IPS-15b (cell line): Measurements from ENCODE around the gene IKBKE.
A peak's percentile ranks its signal among the peaks of the same experiment; 100 is the strongest.

ENCODE experiments used
- H3K27me3 ChIP-seq: one replicate; pipeline ENCODE4 v1.6.1; 2013; ENCODE audit warnings: low read length; ENCODE audit not compliant: control insufficient read depth, insufficient read depth
- H3K36me3 ChIP-seq: one replicate; pipeline ENCODE4 v1.6.1; 2013; ENCODE audit warnings: low read length; ENCODE audit not compliant: control insufficient read depth, insufficient read depth
- H3K4me1 ChIP-seq: one replicate; pipeline ENCODE4 v1.6.1; 2013; ENCODE audit warnings: mild to moderate bottlenecking, low read length; ENCODE audit not compliant: control insufficient read depth, insufficient read depth
- H3K4me3 ChIP-seq: one replicate; pipeline ENCODE4 v1.5.1; 2013; ENCODE audit warnings: low read depth, low read length
- H3K9ac ChIP-seq: one replicate; pipeline ENCODE4 v1.6.1; 2013; ENCODE audit warnings: low read depth, mild to moderate bottlenecking, low read length
- H3K9me3 ChIP-seq: one replicate; pipeline ENCODE4 v1.6.1; 2013; ENCODE audit warnings: mild to moderate bottlenecking, low read length; ENCODE audit not compliant: control insufficient read depth, insufficient read depth

IKBKE gene

DNA sequence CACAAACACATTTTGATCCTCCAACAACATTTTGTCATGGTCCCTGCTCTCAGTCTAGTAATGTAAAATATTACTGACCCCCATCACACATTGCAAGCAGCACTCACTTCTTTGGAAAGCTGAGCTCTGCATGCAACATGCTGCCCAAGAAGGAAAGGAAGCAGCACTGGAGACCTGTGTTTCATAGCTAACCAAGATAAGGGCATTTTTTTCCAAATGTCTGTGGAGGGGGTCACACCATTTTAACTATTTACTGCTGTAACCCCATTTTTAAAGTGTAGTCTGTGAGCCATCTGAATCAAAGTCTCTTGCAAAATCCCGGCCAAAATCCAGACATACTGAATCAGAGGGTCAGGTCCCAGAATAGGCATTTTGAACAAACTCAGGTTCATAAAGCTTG is 32.5 kb downstream of the IKBKE start:
- no peaks in the 10 kb centered on the region for H3K9me3 ChIP-seq
- no peak overlapping the region for H3K4me3 ChIP-seq
- H3K36me3 ChIP-seq = no peaks in the 10 kb centered on the region
- H3K27me3 ChIP-seq = peaks cover 47% of the 10 kb centered on the region
- H3K4me1 ChIP-seq = no peaks in the 10 kb centered on the region
- H3K9ac ChIP-seq = no peak overlapping the region

DNA sequence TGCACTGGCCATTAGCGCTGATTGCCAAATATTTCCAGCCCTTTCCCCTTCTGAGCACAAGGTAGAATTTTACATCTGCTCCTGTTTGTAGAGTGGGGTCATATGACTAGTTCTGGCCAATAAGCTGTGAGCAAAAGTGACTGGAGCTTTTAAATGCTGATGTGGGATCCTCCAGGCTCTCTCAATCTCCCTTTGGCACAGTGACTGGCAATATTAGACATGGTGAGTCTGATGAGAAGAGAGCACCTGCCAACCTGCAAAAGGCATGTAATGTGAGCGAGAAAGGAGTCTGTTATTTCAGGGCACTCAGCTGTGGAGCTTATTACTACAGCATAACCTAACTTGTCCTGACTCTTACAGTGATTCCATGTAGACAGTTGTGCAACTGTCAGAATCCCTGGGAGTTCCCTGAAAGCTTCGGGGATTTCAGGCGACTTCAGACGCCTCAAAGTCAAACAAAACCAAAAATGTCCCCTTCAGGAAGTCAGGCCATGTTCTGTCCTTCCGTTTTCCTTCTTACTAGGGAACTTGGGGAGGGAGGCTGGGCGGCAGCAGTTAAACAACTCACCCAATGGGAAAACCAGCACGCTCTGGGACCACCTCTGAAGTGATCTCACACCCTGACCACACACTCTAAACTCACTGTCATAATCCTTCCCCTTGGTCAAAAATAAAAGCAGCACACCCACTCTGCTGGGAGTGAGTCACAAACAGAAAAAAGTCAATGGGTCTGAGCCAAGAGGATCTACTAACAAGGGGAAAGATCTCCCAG is 33.5 kb downstream of the IKBKE start:
- no peaks in the 10 kb centered on the region for H3K4me1 ChIP-seq
- no peak overlapping the region for H3K4me3 ChIP-seq
- H3K27me3 ChIP-seq = peaks cover 56% of the 10 kb centered on the region
- H3K9ac ChIP-seq = no peak overlapping the region
- no peaks in the 10 kb centered on the region for H3K36me3 ChIP-seq
- H3K9me3 ChIP-seq = no peaks in the 10 kb centered on the region

DNA sequence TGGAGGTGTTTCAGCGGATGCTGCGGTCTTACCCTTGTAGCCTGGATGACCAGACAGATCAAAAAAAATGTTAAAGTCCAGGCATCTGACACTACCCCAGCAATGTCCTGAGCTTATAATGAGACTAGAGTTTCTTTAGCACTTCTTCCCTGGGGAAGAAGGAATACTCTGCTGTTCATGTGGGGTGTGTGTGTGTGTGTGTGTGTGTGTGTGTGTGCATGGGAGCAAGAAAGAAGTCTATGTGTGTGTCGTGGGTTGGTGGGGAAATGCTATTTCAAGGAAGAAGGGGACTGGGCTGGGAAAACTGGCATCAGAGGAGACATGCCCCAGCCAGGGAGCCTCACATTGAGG is 34.1 kb downstream of the IKBKE start:
- no peak overlapping the region for H3K9ac ChIP-seq
- no peaks in the 10 kb centered on the region for H3K4me1 ChIP-seq
- no peaks in the 10 kb centered on the region for H3K9me3 ChIP-seq
- H3K4me3 ChIP-seq = no peak overlapping the region
- peaks cover 62% of the 10 kb centered on the region for H3K27me3 ChIP-seq
- H3K36me3 ChIP-seq = no peaks in the 10 kb centered on the region

DNA sequence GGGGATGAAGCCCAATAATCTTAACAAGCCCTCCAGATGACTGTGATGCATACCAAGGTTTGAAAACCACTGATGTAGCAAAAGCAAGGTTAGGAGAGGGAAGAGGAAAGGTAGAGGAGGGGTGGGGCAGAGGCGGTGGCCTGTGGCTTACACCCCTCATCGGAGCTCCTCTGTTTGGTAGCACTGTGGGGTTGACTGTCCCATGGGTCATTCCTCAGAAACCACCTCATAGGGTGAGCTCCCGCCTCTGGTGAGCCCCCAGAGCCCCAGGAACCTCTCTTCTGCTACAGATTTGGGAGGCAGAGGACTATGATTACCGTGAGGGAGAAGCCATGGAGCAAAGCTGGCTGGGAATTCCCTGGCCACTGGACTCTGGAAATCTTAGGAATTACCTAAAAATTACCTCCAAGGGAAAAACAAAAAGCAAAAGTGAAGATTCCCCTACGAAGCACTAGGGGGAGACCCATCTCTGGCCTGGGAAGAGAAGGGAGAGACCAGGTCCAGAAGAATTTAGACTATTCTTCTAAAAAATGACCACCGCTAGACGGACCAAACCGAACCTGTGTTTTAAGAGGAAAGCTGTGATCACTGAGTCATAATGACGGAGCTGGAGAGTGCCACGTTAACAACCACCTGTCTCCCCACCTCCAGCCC is 35.6 kb downstream of the IKBKE start:
- Histone ChIP-seq H3K9ac (no peak overlapping the region), H3K4me1 (no peaks in the 10 kb centered on the region), H3K9me3 (no peaks in the 10 kb centered on the region), H3K4me3 (peak overlapping the region; percentile 84), H3K27me3 (peaks cover 76% of the 10 kb centered on the region), H3K36me3 (no peaks in the 10 kb centered on the region)

DNA sequence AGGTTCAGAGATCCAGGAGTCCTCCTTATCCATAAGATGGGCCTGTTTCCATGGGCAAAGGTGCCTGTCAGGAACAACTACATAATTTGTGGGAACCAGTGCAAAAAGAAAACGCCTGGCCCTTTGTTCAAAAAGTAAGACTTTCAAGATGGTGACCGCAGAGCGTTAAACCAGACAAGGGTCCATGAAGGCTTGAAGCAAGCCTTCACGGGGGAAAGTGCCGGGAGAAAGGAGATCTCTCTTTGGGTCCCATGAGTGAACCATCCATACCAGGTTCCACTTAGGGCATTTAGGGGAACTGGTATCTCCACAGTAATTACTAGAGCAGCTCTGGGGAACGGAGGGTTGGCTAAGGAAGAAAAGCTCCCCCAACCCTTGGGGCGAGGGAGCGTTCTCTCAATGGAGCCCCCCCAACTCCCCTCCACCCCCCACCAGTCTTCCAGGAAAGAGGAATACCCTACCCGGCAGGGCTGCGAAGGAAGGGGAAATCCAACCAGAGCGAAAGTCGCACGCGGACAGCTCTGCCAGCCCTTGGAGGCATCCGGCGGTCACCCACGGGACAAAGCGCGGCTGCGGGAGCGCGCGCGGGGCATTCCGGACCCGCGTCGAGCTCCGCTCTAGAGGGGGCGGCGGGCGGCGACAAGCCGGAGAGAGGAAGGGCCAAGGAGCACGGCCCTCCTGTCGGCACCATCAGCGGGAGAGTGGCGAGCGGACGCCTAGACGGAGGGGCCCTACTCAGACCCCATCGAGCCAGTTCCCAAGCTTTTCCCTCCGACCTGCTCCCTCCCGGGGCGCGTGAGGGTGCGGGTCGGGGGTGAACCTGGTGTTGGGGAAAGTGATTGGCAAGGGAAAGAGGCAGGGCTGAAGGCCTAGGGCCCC is 36.4 kb downstream of the IKBKE start:
- peak overlapping the region; percentile 84 for H3K4me3 ChIP-seq
- no peaks in the 10 kb centered on the region for H3K9me3 ChIP-seq
- H3K36me3 ChIP-seq = no peaks in the 10 kb centered on the region
- H3K9ac ChIP-seq = no peak overlapping the region
- H3K4me1 ChIP-seq = no peaks in the 10 kb centered on the region
- H3K27me3 ChIP-seq = peaks cover 75% of the 10 kb centered on the region

DNA sequence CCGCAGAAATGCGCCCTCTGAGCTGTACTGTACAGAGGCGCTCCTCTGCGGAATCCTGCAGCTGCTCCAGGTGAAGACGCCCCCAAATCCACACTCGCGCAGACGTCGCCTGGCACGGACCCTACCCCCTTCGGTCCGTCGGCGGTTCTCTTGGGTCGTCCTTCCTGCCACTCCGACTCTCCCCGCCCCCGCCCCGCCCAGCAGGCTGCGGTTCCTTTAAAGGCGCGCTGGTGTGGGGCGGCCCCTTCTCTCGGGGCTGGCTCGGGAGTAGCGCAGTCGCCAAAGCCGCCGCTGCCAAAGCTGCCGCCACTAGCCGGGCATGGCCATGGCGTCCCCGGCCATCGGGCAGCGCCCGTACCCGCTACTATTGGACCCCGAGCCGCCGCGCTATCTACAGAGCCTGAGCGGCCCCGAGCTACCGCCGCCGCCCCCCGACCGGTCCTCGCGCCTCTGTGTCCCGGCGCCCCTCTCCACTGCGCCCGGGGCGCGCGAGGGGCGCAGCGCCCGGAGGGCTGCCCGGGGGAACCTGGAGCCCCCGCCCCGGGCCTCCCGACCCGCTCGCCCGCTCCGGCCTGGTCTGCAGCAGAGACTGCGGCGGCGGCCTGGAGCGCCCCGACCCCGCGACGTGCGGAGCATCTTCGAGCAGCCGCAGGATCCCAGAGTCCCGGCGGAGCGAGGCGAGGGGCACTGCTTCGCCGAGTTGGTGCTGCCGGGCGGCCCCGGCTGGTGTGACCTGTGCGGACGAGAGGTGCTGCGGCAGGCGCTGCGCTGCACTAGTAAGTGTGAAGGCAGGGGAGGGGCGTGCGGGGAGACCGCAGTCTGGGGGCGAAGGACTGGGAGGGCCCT is 37.2 kb downstream of the IKBKE start, which contains the start of gene RASSF5:
RASSF5 (plus strand) TSS at position 248 of the 846 bp plus-strand sequence; CDS start at position 320, 72 bp downstream.
- Histone ChIP-seq H3K36me3 (no peaks in the 10 kb centered on the region), H3K9me3 (no peaks in the 10 kb centered on the region), H3K4me3 (peak within 1 kb of the TSS; percentile 84), H3K9ac (no peak within 1 kb of the TSS), H3K4me1 (peaks cover 3% of the 10 kb centered on the region), H3K27me3 (peaks cover 68% of the 10 kb centered on the region)

DNA sequence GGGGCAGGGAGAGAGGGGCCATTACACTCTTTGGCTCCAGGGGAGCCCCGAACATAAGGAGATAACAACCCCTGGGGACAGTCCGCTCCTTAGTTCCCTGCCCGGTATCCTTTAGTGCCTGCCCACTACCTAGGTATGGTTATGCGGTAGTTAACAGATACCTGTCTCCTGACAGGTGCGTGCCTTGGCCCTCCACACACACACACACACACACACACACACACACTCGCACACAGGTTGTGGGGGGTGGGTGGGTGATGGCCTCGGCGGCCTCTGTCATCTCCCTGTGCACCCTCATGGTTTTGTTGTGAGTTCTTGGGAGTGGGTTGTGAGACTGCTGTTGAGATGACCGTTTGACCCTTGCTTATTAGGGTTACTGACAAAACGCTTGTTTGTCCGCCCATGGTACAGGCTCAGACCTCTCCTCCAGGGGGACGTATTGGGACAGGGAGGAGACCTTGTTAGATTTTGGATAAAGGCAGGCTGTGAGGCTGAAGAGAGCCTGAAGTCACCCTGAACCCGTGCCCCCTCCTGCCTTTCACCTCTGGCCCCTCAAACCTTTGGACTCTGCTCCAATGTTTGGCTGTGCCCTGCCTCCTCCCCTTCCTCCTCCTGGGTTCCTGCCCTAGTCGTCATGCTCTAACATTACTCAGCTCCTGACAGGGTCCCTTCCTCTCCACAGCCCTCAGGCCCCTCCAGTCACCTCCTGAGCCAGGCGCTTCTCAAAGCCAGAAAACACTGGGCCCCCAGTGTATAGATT is 38.0 kb downstream of the IKBKE start:
- Histone ChIP-seq H3K9me3 (no peaks in the 10 kb centered on the region), H3K27me3 (peaks cover 68% of the 10 kb centered on the region), H3K4me1 (peaks cover 3% of the 10 kb centered on the region), H3K36me3 (no peaks in the 10 kb centered on the region), H3K9ac (no peak overlapping the region), H3K4me3 (peak overlapping the region; percentile 84)

DNA sequence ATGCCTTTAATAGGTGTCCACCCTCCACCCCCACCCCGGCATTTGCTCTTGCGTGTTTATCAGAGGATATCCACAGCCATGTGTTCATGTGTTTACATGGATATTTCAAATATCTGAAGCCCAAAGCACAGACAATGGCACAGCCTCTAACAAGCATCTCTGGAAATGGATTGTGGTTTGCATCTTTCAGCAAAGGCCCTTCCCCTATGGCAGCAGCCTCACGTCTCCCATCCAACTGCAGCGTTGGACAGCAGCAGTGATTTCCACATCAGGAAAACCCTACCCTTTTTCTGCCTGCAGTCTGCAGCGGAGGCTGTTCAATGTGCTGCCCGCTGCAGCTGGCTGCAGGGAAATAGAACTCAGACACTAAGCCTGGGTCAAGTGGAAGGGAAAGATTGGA is 38.7 kb downstream of the IKBKE start:
- no peaks in the 10 kb centered on the region for H3K36me3 ChIP-seq
- peaks cover 62% of the 10 kb centered on the region for H3K27me3 ChIP-seq
- no peaks in the 10 kb centered on the region for H3K9me3 ChIP-seq
- H3K4me3 ChIP-seq = no peak overlapping the region
- H3K4me1 ChIP-seq = peaks cover 3% of the 10 kb centered on the region
- H3K9ac ChIP-seq = no peak overlapping the region

DNA sequence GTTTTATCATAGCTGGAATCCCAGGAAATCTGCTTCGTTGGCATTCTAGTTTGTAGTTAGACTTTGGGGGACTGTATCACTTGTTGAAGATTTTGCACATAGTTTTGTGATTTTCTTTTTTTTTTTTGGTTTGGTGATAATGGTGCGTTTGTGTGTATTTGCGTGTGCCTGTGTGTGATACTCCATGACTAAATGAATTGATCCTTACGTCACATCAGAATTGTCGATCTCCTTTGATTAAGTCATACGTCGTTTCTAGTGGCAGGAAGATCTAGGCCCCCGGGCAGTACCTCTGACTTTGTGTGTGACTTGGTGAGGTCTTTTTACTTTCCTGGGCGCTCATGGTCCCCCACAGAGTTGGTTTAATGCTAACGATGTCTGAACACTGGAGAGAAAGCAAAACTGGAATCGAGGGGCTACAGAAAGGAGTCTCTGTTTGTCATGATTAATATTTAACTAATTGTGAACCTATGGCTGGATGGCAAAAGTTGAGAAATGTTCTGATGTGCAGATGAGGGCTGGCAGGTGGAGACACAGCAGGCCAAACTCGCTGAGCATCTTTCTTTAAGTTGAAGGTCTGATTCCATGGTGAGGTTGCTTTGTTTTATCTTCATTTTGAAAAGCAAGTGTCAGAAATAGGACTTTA is 39.5 kb downstream of the IKBKE start:
- Histone ChIP-seq H3K9me3 (no peaks in the 10 kb centered on the region), H3K4me3 (no peak overlapping the region), H3K36me3 (no peaks in the 10 kb centered on the region), H3K27me3 (peaks cover 56% of the 10 kb centered on the region), H3K9ac (no peak overlapping the region), H3K4me1 (peaks cover 3% of the 10 kb centered on the region)

DNA sequence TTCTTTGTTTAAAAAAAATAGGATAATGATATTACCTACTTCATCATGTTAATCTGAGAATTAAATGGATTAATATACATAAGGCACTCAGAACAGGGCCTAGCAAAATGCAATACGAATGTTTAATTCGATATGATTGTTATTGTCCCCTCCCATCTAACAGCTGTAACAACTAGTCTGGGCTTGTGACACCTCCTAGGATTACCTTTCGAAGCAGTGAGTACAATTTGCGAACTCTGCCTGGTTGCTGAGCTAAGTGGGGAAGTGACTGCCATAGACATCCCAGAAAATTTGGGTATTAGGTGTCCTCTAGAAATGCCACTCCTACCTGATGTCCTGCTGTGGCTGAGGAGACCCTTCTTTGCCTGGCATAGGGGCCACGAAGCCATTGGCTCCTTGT is 40.1 kb downstream of the IKBKE start:
- no peak overlapping the region for H3K4me3 ChIP-seq
- H3K27me3 ChIP-seq = peaks cover 50% of the 10 kb centered on the region
- H3K36me3 ChIP-seq = no peaks in the 10 kb centered on the region
- no peak overlapping the region for H3K9ac ChIP-seq
- H3K4me1 ChIP-seq = peaks cover 3% of the 10 kb centered on the region
- H3K9me3 ChIP-seq = no peaks in the 10 kb centered on the region
